Measurements from ENCODE around the gene CNR2.
A peak's percentile ranks its signal among the peaks of the same experiment; 100 is the strongest.

CNR2 gene

DNA sequence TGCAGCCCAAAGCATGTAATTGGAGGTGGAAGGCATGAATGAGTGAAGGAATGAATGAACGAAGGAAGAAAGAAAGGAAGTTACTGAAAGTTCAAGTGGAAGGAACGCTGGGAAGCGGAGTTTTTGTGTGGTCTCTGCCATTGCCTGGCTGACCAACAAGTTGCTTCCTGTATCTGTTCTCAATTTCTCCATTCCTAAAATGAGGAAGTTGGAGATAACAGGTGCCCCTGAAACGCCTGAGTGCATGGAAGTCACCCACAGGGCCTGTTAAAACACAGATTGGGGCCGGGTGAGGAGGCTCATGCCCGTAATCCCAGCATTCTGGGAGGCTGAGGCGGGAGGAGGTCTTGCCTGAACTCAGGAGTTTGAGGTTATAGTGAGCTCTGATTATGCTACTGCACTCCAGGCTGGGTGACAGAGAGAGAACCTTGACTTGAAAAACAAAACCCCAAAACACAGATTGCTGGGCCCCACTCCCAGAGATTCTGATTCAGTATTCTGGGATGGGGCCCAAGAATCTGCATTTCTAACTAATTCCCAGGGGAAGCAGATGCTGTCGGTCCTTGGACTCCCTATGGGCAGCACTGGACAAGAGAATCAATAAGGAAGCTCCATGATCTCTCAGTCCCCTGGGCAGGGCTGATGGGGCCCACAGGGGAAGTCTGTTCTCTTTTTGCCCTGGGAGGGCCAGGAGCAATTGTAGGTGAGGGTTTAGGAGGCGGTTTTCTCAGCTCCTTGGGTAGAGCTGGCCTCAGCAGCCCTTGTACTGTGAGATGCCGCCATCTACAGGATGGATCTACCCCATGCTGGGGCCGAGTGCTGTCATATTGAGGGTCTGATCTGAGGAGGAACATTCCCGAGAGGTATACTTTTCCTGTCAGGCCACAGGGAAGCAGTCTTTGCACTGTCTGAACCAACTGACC, 3.3 kb upstream of the CNR2 start:
- TF ChIP-seq, protein P1, sequence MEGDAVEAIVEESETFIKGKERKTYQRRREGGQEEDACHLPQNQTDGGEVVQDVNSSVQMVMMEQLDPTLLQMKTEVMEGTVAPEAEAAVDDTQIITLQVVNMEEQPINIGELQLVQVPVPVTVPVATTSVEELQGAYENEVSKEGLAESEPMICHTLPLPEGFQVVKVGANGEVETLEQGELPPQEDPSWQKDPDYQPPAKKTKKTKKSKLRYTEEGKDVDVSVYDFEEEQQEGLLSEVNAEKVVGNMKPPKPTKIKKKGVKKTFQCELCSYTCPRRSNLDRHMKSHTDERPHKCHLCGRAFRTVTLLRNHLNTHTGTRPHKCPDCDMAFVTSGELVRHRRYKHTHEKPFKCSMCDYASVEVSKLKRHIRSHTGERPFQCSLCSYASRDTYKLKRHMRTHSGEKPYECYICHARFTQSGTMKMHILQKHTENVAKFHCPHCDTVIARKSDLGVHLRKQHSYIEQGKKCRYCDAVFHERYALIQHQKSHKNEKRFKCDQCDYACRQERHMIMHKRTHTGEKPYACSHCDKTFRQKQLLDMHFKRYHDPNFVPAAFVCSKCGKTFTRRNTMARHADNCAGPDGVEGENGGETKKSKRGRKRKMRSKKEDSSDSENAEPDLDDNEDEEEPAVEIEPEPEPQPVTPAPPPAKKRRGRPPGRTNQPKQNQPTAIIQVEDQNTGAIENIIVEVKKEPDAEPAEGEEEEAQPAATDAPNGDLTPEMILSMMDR (conservative IDR thresholded peaks at IDR 0.05; ENCODE audit: control insufficient read depth, insufficient read depth, low read depth, low read length) = peak; percentile 59
- peak; percentile 58 for DNase-seq (ENCODE audit: low read depth)
- no peak overlapping the region for H3K4me3 ChIP-seq (ENCODE audit: control insufficient read depth, low read depth, low read length)

DNA sequence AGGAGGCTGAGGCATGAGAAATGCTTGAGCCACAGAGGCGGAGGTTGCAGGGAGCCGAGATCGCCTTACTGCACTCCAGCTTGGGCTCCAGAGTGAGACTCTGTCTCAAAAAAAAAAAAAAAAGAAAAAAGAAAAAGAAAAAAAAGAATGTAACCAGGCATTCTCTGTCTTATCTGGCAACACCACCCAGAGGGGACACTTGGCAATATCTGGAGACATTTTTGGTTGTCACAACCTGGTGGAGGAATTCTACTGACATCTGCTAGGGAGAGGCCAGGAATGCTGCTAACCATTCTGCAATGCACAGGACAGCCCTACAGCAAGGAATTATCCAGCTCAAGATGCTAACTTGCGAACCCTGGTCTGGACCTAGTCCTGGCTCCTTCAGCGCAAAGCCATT, 2.3 kb upstream of the CNR2 start:
- TF ChIP-seq, protein P1 (conservative IDR thresholded peaks at IDR 0.05; ENCODE audit: control insufficient read depth, insufficient read depth, low read depth, low read length) = no peak
- H3K4me3 ChIP-seq (ENCODE audit: control insufficient read depth, low read depth, low read length) = no peak overlapping the region
- no peak for DNase-seq (ENCODE audit: low read depth)

DNA sequence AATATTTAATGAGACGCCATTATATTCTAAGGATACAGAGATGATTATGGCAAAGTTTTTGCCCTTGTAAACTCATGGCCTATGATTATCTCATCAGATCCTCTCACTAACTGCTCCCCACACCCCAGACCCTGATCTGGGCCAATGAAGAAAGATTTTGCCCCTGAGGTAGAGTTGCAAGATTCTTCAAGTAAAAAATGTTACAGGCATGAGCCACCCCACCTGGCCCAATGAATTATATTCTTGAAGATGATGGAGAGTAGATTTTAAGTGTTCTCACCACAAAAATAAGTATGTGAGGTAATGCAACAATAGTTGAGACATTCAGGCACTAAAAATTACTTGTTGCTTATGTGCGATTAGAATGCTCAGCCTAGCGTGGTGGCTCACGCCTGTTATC, 1.8 kb upstream of the CNR2 start:
- no peak overlapping the region for H3K4me3 ChIP-seq (ENCODE audit: control insufficient read depth, low read depth, low read length)
- DNase-seq (ENCODE audit: low read depth) = no peak
- TF ChIP-seq, protein P1 (conservative IDR thresholded peaks at IDR 0.05; ENCODE audit: control insufficient read depth, insufficient read depth, low read depth, low read length) = no peak

DNA sequence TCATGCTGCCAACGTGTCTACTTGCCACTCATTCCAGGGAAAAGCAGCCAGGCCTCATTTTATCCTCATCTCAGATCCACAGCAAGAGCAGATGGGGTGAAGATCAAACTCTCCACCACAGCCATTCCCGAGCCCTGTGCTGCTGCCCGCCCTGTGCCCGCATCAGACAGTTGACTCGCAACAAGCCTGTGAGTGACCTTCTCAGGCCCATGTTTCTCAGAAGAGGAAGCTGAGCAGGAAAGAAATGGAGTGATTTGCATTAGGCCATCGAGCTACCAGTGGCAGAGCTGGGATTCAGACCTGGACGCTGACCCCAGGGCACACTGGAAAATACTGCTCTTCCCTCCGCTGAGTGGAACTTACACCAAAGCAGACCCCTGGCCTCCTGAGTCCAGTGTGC, 1.2 kb downstream of the CNR2 start:
- TF ChIP-seq, protein P1 (conservative IDR thresholded peaks at IDR 0.05; ENCODE audit: control insufficient read depth, insufficient read depth, low read depth, low read length) = no peak
- DNase-seq (ENCODE audit: low read depth) = no peak
- no peak overlapping the region for H3K4me3 ChIP-seq (ENCODE audit: control insufficient read depth, low read depth, low read length)

DNA sequence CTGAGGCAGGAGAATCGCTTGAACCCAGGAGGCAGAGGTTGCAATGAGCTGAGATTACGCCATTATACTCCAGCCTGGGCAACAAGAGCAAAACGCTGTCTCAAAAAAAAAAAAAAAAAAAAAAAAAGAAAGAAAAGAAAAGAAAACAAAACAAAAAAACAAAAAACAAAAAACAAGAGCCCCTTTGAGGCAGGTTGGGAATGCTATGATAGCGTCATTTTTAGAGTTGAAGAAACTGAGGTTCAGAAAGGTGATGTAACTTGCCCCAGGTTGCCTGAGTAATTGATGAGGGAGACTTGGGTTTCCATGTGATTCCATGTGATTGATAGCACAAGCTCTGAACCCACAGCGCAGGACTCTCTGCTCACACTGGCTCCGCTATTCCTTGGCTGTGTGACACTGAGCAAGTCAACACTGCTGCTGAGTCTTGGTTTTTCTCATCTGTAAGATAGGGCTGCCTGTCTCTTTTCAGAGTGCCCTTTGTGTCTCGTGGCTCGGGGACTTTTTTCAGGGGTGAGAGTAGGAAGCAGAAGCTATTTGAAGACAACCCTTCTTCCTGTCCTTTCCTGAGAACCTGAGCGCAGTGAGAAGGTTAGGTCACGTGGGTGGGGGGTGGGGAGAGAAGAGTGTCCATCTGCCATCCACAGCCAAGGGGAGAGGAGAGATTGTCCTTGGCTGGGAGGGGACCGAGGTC, 2.5 kb downstream of the CNR2 start:
- H3K4me3 ChIP-seq (ENCODE audit: control insufficient read depth, low read depth, low read length) = no peak overlapping the region
- TF ChIP-seq, protein P1 (conservative IDR thresholded peaks at IDR 0.05; ENCODE audit: control insufficient read depth, insufficient read depth, low read depth, low read length) = no peak
- no peak for DNase-seq (ENCODE audit: low read depth)

DNA sequence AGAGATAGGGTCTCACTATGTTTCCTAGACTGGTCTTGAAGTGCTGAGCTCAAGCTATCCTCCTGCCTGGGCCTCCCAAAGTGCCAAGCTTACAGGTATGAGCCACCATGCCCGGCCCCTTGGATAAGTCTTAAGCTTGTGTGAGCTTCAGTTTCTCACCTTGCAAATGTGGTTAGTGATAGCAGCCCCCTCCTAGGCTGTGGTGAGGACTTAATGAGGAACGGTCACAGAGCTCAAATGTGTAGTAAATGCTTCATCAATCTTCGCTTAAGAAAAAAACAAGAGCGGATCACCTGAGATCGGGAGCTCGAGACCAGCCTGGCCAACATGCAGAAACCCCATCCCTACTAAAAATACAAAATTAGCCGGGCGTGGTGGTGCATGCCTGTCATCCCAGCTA, 3.0 kb downstream of the CNR2 start:
- no peak overlapping the region for H3K4me3 ChIP-seq (ENCODE audit: control insufficient read depth, low read depth, low read length)
- DNase-seq (ENCODE audit: low read depth) = no peak
- TF ChIP-seq, protein P1 (conservative IDR thresholded peaks at IDR 0.05; ENCODE audit: control insufficient read depth, insufficient read depth, low read depth, low read length) = no peak
